ENCODE measurements around the gene ARHGAP28.
"Not testable (repeated sequence)": the region's sequence is repeated elsewhere in the genome, so short reads cannot be mapped to it uniquely, and the experiment has no call there.

ARHGAP28 gene

GRCh38 chr18:6938403-6938802 lies 208.9 kb downstream of the ARHGAP28 start:
- DNase-seq, result not testable (repeated sequence)

GRCh38 chr18:6939972-6940371 lies 210.5 kb downstream of the ARHGAP28 start:
- DNase-seq, result no peak

- DNase-seq, result no peak
Observed at GRCh38 chr18:6940451-6940850, 210.9 kb downstream of the ARHGAP28 start.

- no peak for DNase-seq
Observed at GRCh38 chr18:6941996-6942395, 212.5 kb downstream of the ARHGAP28 start.

- DNase-seq, result no peak
Observed at GRCh38 chr18:6942742-6943141, 213.2 kb downstream of the ARHGAP28 start.

- DNase-seq, result no peak
Observed at GRCh38 chr18:6943143-6943542, 213.6 kb downstream of the ARHGAP28 start.

GRCh38 chr18:6947338-6948030 lies 218.0 kb downstream of the ARHGAP28 start:
- DNase-seq, result no peak

GRCh38 chr18:6948281-6949055 lies 219.0 kb downstream of the ARHGAP28 start:
- no peak for DNase-seq

GRCh38 chr18:6949800-6950586 lies 220.5 kb downstream of the ARHGAP28 start:
- no peak for DNase-seq

- DNase-seq, result no peak
Observed at GRCh38 chr18:6950641-6951040, 221.1 kb downstream of the ARHGAP28 start.

GRCh38 chr18:6951336-6952090 lies 222.0 kb downstream of the ARHGAP28 start:
- no peak for DNase-seq

- no peak for DNase-seq
Observed at GRCh38 chr18:6954501-6954900, 225.0 kb downstream of the ARHGAP28 start.

GRCh38 chr18:6955304-6955703 lies 225.8 kb downstream of the ARHGAP28 start:
- no peak for DNase-seq

GRCh38 chr18:6956495-6956894 lies 227.0 kb downstream of the ARHGAP28 start:
- no peak for DNase-seq

GRCh38 chr18:6956999-6957398 lies 227.5 kb downstream of the ARHGAP28 start:
- no peak for DNase-seq

GRCh38 chr18:6959110-6959509 lies 229.6 kb downstream of the ARHGAP28 start:
- DNase-seq, result no peak

- DNase-seq, result no peak
Observed at GRCh38 chr18:6960124-6960523, 230.6 kb downstream of the ARHGAP28 start.

- DNase-seq, result no peak
Observed at GRCh38 chr18:6960656-6961055, 231.1 kb downstream of the ARHGAP28 start.

- no peak for DNase-seq
Observed at GRCh38 chr18:6961331-6961730, 231.8 kb downstream of the ARHGAP28 start.

- no peak for DNase-seq
Observed at GRCh38 chr18:6962571-6963451, 233.3 kb downstream of the ARHGAP28 start.

GRCh38 chr18:6963452-6964097 lies 234.1 kb downstream of the ARHGAP28 start:
- no peak for DNase-seq

All from stimulated activated CD4-positive, alpha-beta T cell treated with anti-CD3 and anti-CD28 coated beads, Interleukin-1b, Interleukin-23, amount 100 ng/mL, for 48 hours (primary cell).